ENCODE measurements around the gene GORAB.

- TF ChIP-seq SIN3A (IDR thresholded peaks at IDR 0.05; ENCODE audit: borderline replicate concordance, insufficient read depth, low read length) (no peak), POLR2AphosphoS5 (IDR thresholded peaks at IDR 0.05; ENCODE audit: low read depth, low read length) (no peak)
Observed at GRCh38 chr1:170567214-170567613, 35.2 kb downstream of the GORAB start.

All from PFSK-1 (cell line).